ENCODE results near the gene COL17A1. TPM values are rescaled to one million over a fixed set of nuclear protein-coding genes. Genes with fewer than 3 reads are reported as not detected.

Gene COL17A1
- total RNA-seq, 4 donors from 2014 or later = 0.12 to 10.7 (median 0.68) TPM

- no peaks in the 10 kb centered on the region for H3K36me3 ChIP-seq
- H3K4me3 ChIP-seq = no peak overlapping the region
- no peak overlapping the region for H3K27ac ChIP-seq
- H3K9me3 ChIP-seq = no peaks in the 10 kb centered on the region
- ATAC-seq = no peak
- TF ChIP-seq CTCF (IDR thresholded peaks at IDR 0.05) (no peak), POLR2A (IDR thresholded peaks at IDR 0.05) (no peak), POLR2AphosphoS5 (IDR thresholded peaks at IDR 0.05) (no peak), EP300 (IDR thresholded peaks at IDR 0.05) (no peak)
- H3K4me1 ChIP-seq = peaks cover 0 to 3% (median 0%) of the 10 kb centered on the region in 3 donors
- no peaks in the 10 kb centered on the region for H3K27me3 ChIP-seq
Measured at GRCh38 chr10:104099941-104100340, 14.3 kb upstream of the COL17A1 start.

- Histone ChIP-seq H3K4me1 (peaks cover 0 to 3% (median 0%) of the 10 kb centered on the region in 3 donors), H3K9me3 (no peaks in the 10 kb centered on the region), H3K36me3 (no peaks in the 10 kb centered on the region), H3K4me3 (no peak overlapping the region), H3K27ac (no peak overlapping the region), H3K27me3 (no peaks in the 10 kb centered on the region)
- no peak for ATAC-seq
- WGBS, 2 donors (ENCODE audit: low coverage in 1 of 2) = 83 to 95% methylated on average over 3 of the region's 3 CpGs
- TF ChIP-seq POLR2AphosphoS5 (IDR thresholded peaks at IDR 0.05) (no peak), CTCF (IDR thresholded peaks at IDR 0.05) (no peak), POLR2A (IDR thresholded peaks at IDR 0.05) (no peak), EP300 (IDR thresholded peaks at IDR 0.05) (no peak)
Measured at GRCh38 chr10:104099269-104099668, 13.6 kb upstream of the COL17A1 start.

GRCh38 chr10:104098358-104098925 is 12.8 kb upstream of the COL17A1 start:
- ATAC-seq = no peak
- Histone ChIP-seq H3K4me3 (no peak overlapping the region), H3K27me3 (no peaks in the 10 kb centered on the region), H3K4me1 (peaks cover 0 to 3% (median 0%) of the 10 kb centered on the region in 3 donors), H3K27ac (no peak overlapping the region), H3K9me3 (no peaks in the 10 kb centered on the region), H3K36me3 (no peaks in the 10 kb centered on the region)
- WGBS, 2 donors (ENCODE audit: low coverage in 1 of 2) = 87 to 93% methylated on average over 4 of the region's 4 CpGs
- no peak for TF ChIP-seq EP300 (IDR thresholded peaks at IDR 0.05)
- no peak for TF ChIP-seq POLR2AphosphoS5 (IDR thresholded peaks at IDR 0.05)
- no peak for TF ChIP-seq CTCF (IDR thresholded peaks at IDR 0.05)
- TF ChIP-seq POLR2A (IDR thresholded peaks at IDR 0.05) = no peak

GRCh38 chr10:104096692-104097091 is 11.0 kb upstream of the COL17A1 start:
- Histone ChIP-seq H3K36me3 (no peaks in the 10 kb centered on the region), H3K9me3 (no peaks in the 10 kb centered on the region), H3K27me3 (no peaks in the 10 kb centered on the region), H3K4me3 (no peak overlapping the region), H3K4me1 (peaks cover 0 to 3% (median 0%) of the 10 kb centered on the region in 3 donors), H3K27ac (no peak overlapping the region)
- 86 to 92% methylated on average over 2 of the region's 2 CpGs for WGBS, 2 donors (ENCODE audit: low coverage in 1 of 2)
- TF ChIP-seq POLR2A (IDR thresholded peaks at IDR 0.05) (no peak), EP300 (IDR thresholded peaks at IDR 0.05) (no peak), POLR2AphosphoS5 (IDR thresholded peaks at IDR 0.05) (no peak), CTCF (IDR thresholded peaks at IDR 0.05) (no peak)
- no peak for ATAC-seq

- no peaks in the 10 kb centered on the region for H3K4me1 ChIP-seq
- H3K36me3 ChIP-seq = no peaks in the 10 kb centered on the region
- no peaks in the 10 kb centered on the region for H3K9me3 ChIP-seq
- H3K27ac ChIP-seq = no peak overlapping the region
- H3K27me3 ChIP-seq = no peaks in the 10 kb centered on the region
- ATAC-seq = no peak
- no peak overlapping the region for H3K4me3 ChIP-seq
- TF ChIP-seq EP300 (IDR thresholded peaks at IDR 0.05) (no peak), POLR2A (IDR thresholded peaks at IDR 0.05) (no peak)
Measured at GRCh38 chr10:104092749-104093148, 7.1 kb upstream of the COL17A1 start.
